ENCODE results near the gene HJV. TPM values are rescaled to one million over a fixed set of nuclear protein-coding genes. Genes with fewer than 3 reads are reported as not detected.
A peak's percentile ranks its signal among the peaks of the same experiment; 100 is the strongest.

HJV gene
- total and polyA plus RNA-seq, 2 of the 8 experiments (the other 6 are each of a cell fraction or from before 2014, with no cell fraction given), result 0.32 to 0.70 TPM

GRCh38 chr1:146036965-146037646, 15.6 kb upstream of the HJV start:
- Histone ChIP-seq H3K23me2 (ENCODE audit: low read depth, low read length) (peaks cover 7% of the 10 kb centered on the region), H3K4me3 (ENCODE audit: extremely low read depth in 1 of 4, insufficient read depth in 2 of 4, low read depth in 3 of 4, low read length in 4 of 4) (peak overlapping the region; percentile 73 to 93 (median 88)), H3K79me1 (ENCODE audit: low read depth, low read length) (no peaks in the 10 kb centered on the region), H4K8ac (ENCODE audit: extremely low read depth, insufficient read depth, low read length) (peak overlapping the region; percentile 70; the same call in 1 of the 2 replicates), H3K4me1 (replicated peaks in 1 of 4; ENCODE audit: control insufficient read depth in 3 of 4, insufficient read depth in 4 of 4, low read length in 3 of 4) (peaks cover 0 to 3% (median 0%) of the 10 kb centered on the region in 4 experiments; a peak in 1 of 7 replicates), H4K20me1 (replicated peaks in 1 of 2; ENCODE audit: control insufficient read depth in 1 of 2, insufficient read depth in 2 of 2, low read length in 2 of 2) (no peaks in the 10 kb centered on the region), H2BK15ac (ENCODE audit: low read length) (peak overlapping the region; percentile 77; the same call in 1 of the 2 replicates), H3K36me3 (ENCODE audit: control insufficient read depth in 2 of 4, insufficient read depth in 4 of 4, low read length in 3 of 4) (no peaks in the 10 kb centered on the region), H3K79me2 (ENCODE audit: control insufficient read depth in 1 of 2, insufficient read depth in 2 of 2, low read length in 2 of 2) (no peaks in the 10 kb centered on the region), H4K5ac (ENCODE audit: insufficient read length, low read depth, low read length) (peak overlapping the region; percentile 39), H3K27me3 (replicated peaks in 1 of 4; ENCODE audit: control insufficient read depth in 3 of 4, extremely low read depth in 1 of 4, insufficient read depth in 3 of 4, low read length in 3 of 4) (no peaks in the 10 kb centered on the region), H3K14ac (ENCODE audit: insufficient read length) (no peak overlapping the region), H2BK120ac (replicated peaks; ENCODE audit: low read depth, low read length) (peak overlapping the region; percentile 25), H3K56ac (replicated peaks; ENCODE audit: insufficient read length, low read depth, low read length) (peak overlapping the region; percentile 75), H3K27ac (ENCODE audit: low read depth, low read length) (peak overlapping the region; percentile 40), H2AK5ac (ENCODE audit: low read depth, low read length) (no peak overlapping the region), H3K9ac (replicated peaks in 1 of 4; ENCODE audit: extremely low read depth in 1 of 4, low read depth in 3 of 4, low read length in 3 of 4) (peak overlapping the region in 3 of 4 experiments; percentile 77 to 88 (median 78); a peak in 6 of 7 replicates), H2BK5ac (ENCODE audit: low read depth, low read length) (peak overlapping the region; percentile 93; the same call in 1 of the 2 replicates), H2AFZ (ENCODE audit: low read length) (peak overlapping the region; percentile 99), H2BK12ac (ENCODE audit: low read depth, low read length) (peak overlapping the region; percentile 41), H3K18ac (ENCODE audit: extremely low read depth, low read length) (peak overlapping the region; percentile 64), H3K23ac (ENCODE audit: insufficient read length) (no peak overlapping the region), H3K9me3 (ENCODE audit: insufficient read depth in 2 of 2, low read depth in 1 of 2, low read length in 1 of 2) (no peaks in the 10 kb centered on the region), H3K4me2 (ENCODE audit: insufficient read depth in 1 of 2, low read depth in 2 of 2, low read length in 2 of 2) (peak overlapping the region; percentile 69 to 75), H4K91ac (replicated peaks; ENCODE audit: insufficient read length, low read length) (peak overlapping the region; percentile 36), H2BK20ac (ENCODE audit: low read length) (no peak overlapping the region), H3K4ac (replicated peaks; ENCODE audit: insufficient read length, low read depth, low read length) (peak overlapping the region; percentile 46)
- no peak for FAIRE-seq
- POLR2A ChIA-PET (ENCODE audit: partially characterized antibody), result interaction anchor here (0.6 to 11.6 kb wide), 10 partner anchors 10 to 178 kb away, joined by 3 to 284 read pairs (median 3); partner anchors contain the start of genes HJV, PIAS3 and RBM8A
- DNase-seq (ENCODE audit: low read depth in 1 of 2, low spot score in 2 of 2), result peak in 1 of 2 experiments; percentile 87
- CTCF ChIA-PET (ENCODE audit: partially characterized antibody), result interaction anchor here (0.9 to 9.2 kb wide), 6 partner anchors 18 to 190 kb away, joined by 3 to 55 read pairs (median 4); no protein-coding TSS in a partner anchor
- WGBS, 2 experiments (ENCODE audit: extremely low coverage in 1 of 2, insufficient coverage in 1 of 2, insufficient read length in 1 of 2, insufficient replicate concordance in 2 of 2, low coverage in 1 of 2, low lambda C conversion rate in 2 of 2, missing lambda C conversion rate in 1 of 2), result 1% methylated on average over 21 of the region's 21 CpGs; no CpG with 5 or more reads in 1 of the 2 experiments
- peak; percentile 64; the same call in 1 of the 2 replicates for TF ChIP-seq CEBPB (IDR thresholded peaks at IDR 0.05; ENCODE audit: low read depth, low read length)
- no peak for TF ChIP-seq ZNF274 (IDR thresholded peaks at IDR 0.05; ENCODE audit: borderline replicate concordance, extremely low read depth, low read length)
- no peak for TF ChIP-seq KDM5A (IDR thresholded peaks at IDR 0.05; ENCODE audit: low read length)
- TF ChIP-seq BACH1 (IDR thresholded peaks at IDR 0.05; ENCODE audit: low read length), result no peak
- no peak for TF ChIP-seq SRF (IDR thresholded peaks at IDR 0.05; ENCODE audit: low read depth, low read length)
- 0 out of 2 replicates have a peak, but pooled peaks have one; percentile 10 for TF ChIP-seq POU5F1 (IDR thresholded peaks at IDR 0.05; ENCODE audit: low read depth, low read length)
- TF ChIP-seq RAD21 (IDR thresholded peaks at IDR 0.05 in 1 of 2, conservative IDR thresholded peaks at IDR 0.05 in 1 of 2; ENCODE audit: low read depth in 2 of 2, low read length in 2 of 2), result no peak
- TF ChIP-seq SUZ12 (IDR thresholded peaks at IDR 0.05; ENCODE audit: low read length), result no peak
- TF ChIP-seq MAFK (IDR thresholded peaks at IDR 0.05; ENCODE audit: low read depth, low read length), result peak; percentile 92; the same call in 1 of the 2 replicates
- peak; percentile 75 for TF ChIP-seq TEAD4 (IDR thresholded peaks at IDR 0.05; ENCODE audit: low read depth, low read length)
- TF ChIP-seq TBP (IDR thresholded peaks at IDR 0.05; ENCODE audit: low read depth, low read length), result peak; percentile 100
- peak; percentile 66 for TF ChIP-seq HDAC6 (IDR thresholded peaks at IDR 0.05; ENCODE audit: low read depth, low read length)
